Stimulated activated CD4-positive, alpha-beta T cell treated with anti-CD3 and anti-CD28 coated beads, Interleukin-2, amount 100 ng/mL, for 4 hours (primary cell): Measurements from ENCODE around the gene SRSF3.
"Not testable (repeated sequence)": the region's sequence is repeated elsewhere in the genome, so short reads cannot be mapped to it uniquely, and the experiment has no call there.

Experiments used
- DNase-seq: peaks from one replicate; pipeline ENCODE4 v3.0.0-alpha.2; 2020; ENCODE audit warnings: low read depth

Gene SRSF3

DNA sequence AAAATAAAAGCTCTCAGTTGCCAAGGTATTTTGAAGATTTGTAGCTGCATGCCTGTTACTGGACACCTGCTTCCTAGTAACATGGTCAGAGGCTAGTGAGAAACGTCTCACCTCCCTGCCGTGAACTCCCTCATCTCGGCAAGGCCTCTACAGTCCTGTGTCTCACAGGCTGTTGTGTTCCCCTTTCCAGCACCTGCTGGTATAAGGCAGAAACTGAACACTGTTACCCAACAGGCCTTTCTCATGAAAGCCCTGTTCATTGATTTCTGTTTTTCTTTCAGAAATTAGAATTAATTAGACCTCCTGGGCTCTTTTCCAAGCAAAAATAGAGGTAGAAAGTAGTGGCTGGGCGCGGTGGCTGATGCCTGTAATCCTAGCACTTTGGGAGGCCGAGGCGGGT, 17.6 kb upstream of the SRSF3 start:
- DNase-seq, result no peak

DNA sequence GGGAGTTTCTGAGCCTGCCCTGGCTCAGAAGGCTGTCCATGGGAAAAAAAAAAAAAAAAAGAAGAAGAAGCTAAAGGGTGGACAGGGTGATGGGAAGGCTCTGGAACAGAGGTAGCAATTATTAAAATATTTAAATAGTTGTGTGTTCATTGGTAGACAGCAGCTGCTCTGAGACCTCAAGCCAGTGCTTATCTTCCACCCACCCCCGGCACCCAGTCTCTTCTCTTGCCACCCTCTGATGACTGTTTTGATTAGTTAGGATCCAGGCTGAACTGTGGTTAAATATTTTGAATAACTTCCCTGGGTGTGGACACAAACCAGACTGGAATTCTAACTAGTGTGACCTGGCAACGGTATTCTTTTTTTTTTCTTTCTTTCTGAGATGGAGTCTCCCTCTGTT, 16.9 kb upstream of the SRSF3 start:
- DNase-seq, result no peak

DNA sequence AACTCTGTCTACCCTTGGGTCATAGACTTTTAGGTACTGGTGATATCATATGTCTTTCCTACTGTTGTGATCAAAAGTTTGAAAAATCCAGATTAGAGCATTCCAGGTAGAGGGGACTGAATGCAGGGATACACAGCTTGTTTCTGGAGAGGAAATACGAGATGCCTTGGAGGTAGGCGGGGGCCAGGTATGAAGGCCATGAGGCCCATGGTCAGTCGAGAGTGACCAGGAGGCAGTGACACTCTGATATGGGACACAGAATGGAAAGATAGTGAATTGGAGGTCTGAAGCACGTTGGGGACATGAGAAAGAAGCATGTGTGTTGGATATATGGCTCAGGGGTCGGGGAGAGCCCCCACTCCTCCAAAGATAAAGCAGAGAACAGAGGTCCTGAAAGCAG, 16.1 kb upstream of the SRSF3 start:
- no peak for DNase-seq

DNA sequence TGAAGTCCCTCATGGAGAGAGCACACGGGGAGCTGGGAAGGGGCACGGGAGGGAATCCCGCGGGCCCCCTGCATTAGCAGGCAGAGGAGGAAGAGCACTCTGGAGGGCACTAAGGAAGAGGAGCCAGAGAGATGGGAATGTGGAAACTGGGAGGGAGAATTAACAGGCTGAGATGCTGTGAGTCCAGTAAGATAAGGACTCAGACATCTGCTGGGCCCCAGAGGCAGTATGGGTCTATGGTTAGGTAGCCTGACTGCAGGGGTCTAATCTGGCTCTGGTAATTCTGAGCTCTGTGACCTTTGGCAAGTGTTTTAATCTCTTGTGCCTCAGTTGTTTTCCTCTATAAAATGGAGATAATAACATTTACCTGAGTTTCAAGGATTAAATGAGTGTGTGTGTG, 15.7 kb upstream of the SRSF3 start:
- DNase-seq, result no peak

DNA sequence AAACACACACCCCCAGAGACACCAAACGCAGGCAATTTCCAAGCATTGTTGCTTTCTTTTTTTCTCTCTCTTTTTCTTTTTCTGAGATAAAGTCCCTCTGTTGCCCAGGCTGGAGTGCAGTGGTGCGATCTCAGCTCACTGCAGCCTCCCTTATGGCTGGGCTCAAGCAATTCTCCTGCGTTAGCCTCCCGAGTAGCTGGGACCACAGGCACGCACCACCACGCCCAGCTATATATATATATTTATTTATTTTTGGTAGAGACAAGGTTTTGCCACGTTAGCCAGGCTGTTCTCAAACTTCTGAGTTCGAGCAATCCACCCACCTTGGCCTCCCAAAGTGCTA, 14.0 kb upstream of the SRSF3 start:
- DNase-seq, result no peak

DNA sequence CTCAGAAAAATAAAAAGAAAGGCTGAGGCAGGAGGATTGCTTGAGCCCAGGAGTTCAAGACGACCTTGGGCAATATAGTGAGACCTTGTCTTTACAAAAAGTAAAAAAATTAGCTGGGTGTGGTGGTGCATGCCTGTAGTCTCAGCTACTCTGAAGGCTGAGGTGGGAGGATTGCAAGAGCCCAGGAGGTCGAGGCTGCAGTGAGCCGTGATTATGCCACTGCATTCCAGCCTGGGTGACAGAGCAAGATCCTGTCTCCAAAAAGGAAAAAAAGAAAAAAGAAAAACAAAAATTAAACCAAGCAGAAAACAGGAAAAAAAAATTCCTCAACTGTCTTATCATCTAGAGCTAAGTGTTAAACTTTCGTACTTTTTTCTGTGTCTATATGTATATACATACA, 12.4 kb upstream of the SRSF3 start:
- DNase-seq, result no peak

DNA sequence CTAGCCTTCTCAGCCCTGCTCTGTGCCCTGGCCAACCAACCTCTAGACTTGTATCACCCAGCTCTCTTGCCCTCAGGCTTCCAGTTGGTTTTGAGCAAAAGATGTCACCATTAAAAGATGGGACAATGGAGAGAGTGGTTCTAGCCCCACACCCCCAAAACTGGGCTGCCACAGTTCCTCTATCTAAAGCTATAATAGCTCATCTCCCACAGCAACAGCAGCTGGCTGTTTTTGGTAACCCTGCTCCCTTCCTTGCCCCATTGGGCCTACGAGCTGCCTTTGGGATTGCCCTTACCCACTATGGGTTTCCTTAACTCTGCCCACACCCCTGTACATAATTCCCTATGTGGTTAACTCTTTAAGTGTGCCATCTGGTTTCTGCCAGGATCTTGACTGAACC, 7.6 kb upstream of the SRSF3 start:
- no peak for DNase-seq

DNA sequence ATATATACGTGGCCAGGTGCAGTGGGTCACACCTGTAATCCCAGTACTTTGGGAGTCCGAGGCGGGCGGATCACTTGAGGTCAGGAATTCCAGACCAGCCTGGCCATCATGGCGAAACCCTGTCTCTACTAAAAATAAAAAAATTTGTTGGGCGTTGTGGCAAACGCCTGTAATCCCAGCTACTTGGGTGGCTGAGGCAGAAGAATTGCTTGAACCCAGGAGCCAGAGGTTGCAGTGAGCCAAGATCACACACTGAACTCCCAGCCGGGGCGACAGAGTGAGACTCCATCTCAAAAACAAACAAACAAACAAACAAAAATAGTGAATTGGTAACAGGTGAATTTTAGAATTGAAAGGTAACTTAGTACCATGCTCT, 5.1 kb upstream of the SRSF3 start:
- not testable (repeated sequence) for DNase-seq

DNA sequence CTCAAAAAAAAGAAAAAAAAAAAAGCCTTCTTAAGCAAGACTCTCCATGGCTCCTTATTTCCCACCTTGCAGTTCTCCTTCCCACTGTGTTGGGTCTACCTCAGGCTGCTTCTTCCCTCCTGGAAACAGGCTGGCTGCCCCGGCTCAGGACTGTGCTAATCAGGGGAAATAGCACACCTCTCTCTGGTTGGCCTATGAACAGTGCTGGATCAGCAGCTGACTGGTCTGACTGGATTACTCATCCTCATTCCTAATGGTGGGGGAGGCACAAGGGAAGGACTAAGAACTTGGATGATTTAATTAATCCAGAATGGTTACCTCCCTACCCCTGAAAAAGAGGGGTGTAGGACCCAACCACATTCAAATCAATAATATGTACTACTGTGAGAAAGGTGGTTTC, 3.9 kb upstream of the SRSF3 start:
- no peak for DNase-seq

DNA sequence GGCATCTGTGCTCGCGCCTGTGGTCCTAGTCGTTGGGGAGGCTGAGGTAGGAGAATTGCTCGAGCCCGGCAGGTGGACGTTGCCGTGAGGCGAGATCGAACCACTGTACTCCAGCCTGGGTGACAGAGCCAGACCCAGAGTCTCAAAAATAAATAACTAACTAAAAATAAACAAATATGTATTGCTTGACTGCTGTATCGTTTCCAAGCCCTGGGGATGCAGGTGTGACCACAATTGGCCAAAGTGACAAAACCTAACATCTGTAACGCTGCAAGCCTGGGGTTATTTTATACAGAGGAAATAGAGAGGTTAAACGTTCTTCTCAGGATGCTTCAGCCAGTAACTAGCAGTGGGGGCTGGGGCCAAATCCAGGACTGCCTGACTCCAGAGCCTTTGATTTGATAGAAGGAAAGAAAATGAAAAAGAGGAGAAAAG, 1.9 kb upstream of the SRSF3 start:
- DNase-seq, result no peak

DNA sequence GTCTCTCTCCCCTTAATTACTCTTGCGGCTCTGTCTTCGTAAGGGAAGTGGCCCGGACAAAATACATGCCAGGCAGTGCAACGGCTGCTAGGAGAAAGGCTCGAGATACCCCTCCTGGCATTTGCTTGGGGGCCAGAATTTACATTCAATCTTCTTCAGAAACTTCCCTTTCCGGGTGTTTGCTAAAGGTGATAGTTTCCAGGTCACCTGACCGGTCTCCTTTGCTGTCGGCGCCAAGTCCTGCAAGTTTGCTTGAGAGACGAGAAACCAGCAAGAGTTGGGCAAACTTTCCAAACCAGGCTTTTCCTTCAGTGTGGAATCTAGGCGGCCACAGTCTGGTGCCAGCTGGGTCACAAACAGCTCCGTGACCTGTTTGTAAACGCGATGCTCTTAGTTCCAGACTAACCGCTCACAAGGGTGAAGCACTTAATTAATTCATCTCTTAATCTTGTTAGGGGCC, 563 bp upstream of the SRSF3 start:
- peak; percentile 22 for DNase-seq

DNA sequence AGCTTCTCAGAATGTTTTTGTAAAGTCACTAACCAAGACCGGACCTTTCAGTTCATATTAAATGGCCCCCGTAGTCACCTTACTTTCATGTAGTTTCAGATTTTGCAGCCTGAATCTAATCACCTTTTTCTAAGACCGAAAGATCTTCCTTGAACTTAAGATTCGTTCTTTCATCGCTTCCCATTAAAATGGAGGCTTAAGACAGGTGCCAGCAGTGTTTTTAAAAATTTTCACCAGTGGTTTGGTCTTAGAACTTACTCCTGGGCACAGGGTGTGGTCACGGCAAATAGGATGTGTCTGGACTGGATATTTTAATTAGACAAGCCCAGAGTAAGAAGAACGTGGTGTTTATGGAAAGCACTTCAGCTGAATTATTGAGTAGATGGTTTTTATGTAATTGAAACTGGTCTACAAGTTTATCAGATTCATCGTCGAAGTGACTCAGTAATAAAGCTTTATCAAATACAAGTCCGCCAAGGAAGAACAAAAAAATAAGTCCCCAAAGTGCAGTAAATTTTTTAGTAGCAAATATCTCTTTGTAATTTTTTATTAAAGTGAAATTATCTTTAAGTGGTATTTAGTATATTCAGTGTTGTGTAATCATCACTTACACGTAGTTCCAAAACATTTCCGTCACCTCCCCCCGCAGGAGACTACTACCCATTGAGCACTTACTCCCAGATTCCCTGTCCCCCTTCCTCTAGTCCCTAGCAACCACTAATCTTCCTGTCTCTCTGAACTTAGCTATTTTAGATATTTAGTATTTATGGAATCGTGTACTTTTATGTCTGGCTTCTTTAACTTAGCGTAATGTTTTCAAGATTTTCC, 868 bp downstream of the SRSF3 start:
- no peak for DNase-seq

DNA sequence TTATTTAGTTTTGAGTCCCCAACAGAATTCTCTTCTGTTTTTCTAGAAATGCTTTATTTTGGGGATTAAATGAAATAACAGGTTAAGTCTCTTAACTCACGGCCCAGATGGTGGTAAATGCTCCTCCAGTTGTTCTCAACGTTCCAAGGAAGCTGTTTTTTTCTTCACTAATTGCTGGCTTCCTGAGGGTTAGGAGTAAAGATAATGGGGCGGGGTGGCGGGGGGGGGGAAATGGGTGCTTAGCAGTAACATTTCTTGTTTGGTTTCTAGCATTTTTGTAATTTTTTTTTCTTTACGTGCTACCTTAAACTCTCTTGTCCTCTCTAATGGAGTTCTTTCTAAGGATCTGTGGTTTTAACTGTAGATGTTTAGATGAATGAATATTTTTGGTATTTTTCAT, 2.2 kb downstream of the SRSF3 start:
- DNase-seq, result no peak

DNA sequence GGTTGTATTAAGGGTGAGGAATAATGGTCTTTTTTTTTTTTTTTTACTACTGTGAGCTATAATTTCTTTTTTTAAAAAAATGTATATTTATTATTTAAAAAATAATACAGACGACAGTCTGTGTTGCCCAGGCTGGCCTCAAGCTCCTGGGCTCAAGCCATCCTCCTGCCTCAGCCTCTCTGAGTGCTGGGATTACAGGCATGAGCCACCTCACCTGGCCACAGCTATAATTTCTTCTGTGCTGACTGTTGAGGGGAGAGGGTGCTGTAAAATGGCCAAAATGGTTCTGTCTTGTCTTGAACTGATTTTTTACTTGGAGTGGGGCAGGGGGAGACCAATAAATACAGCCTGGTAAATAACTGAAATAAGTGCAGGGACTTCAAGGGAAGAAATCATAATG, 3.6 kb downstream of the SRSF3 start:
- no peak for DNase-seq

DNA sequence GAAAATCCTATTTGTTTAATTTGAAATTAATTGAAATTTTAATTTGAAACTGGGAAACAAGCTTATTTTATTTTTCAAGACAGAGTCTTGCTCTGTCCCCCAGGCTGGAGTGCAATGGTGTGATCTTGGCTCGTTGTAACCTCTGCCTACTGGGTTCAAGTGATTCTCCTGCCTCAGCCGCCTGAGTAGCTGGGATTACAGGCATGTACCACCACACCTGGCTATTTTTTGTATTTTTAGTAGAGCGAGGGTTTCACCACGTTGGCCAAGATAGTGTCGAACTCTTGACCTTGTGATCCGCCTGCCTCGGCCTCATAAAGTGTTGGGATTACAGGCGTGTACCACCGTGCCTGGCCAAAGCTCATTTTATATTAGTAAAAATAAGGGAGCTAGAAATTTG, 4.2 kb downstream of the SRSF3 start:
- no peak for DNase-seq

DNA sequence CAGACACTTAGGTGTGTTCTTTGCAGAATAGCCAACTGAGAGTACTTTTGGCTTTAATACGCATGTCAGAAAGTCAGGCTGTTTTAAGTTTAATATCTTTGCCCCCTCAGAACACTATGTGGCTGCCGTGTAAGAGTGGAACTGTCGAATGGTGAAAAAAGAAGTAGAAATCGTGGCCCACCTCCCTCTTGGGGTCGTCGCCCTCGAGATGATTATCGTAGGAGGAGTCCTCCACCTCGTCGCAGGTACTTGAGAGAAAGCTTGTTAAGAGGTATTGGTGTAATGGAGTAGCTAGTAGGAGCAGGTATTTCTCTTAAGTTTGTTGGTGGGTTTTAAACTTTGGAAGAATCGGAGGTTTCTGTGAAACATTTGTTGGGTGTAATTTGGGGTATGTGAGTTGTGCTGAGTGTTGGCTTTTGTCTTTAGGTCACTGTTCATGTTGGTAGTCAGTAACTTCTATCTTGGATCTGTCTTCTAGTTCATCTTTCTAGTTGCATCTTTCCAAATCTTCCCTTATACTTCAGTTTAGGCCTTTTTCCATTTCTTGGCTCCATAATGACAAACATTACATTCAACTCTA, 4.7 kb downstream of the SRSF3 start:
- DNase-seq, result no peak

DNA sequence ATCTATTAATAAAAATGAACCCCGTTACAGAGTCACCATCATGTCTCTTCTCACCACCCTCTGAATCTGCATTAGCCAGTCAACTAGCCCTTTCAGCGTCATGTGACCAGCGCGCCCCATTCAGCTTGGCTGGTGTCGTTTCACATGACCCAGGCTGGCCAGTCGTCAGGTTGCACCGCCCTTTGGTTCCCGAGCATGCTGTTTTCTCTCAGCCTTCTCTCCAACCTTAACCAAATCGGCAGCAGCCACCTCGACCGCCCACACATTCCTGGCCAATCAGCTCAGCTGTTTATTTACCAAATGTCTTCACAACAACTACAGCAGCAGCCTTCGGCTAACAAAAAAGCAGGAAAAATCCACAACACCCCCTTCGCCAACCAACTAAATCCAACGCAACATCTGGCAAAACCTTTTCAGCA, 5.6 kb downstream of the SRSF3 start:
- peak; percentile 28 for DNase-seq

DNA sequence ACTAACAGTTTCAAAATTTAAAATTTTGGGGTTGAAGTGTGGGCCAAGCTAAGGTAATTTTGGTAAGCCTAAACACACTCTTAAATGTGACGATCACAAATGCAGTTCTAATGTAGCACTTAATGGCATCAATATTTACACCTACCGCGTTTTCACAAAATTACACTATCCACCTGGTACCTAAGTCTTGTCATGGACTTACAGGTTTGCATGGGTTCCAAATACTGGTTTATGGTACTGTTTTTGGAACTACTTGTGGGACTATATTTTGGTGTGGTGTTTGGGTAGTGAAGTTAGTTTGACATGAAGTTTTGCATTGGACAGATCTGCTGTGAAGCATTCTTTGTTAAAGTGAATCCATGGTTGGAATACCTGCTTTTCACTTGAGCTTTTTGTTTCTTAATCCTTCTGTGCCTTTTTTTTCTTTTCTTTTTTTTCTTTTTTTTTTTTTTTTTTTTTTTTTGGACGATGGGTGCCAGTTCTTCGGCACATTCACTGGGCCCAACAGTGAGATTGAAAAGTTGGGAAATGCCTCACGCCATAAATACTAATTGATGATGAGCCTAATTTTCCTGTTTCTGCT, 6.5 kb downstream of the SRSF3 start:
- no peak for DNase-seq

DNA sequence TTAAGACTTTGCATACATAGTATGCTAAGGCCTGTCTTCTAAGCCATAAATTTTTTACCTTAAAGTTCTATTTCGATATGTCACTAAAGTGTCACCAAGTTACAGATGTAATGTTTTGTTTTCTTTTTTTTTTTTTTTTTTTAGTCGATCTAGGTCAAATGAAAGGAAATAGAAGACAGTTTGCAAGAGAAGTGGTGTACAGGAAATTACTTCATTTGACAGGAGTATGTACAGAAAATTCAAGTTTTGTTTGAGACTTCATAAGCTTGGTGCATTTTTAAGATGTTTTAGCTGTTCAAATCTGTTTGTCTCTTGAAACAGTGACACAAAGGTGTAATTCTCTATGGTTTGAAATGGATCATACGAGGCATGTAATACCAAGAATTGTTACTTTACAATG, 7.7 kb downstream of the SRSF3 start:
- DNase-seq, result not testable (repeated sequence)

DNA sequence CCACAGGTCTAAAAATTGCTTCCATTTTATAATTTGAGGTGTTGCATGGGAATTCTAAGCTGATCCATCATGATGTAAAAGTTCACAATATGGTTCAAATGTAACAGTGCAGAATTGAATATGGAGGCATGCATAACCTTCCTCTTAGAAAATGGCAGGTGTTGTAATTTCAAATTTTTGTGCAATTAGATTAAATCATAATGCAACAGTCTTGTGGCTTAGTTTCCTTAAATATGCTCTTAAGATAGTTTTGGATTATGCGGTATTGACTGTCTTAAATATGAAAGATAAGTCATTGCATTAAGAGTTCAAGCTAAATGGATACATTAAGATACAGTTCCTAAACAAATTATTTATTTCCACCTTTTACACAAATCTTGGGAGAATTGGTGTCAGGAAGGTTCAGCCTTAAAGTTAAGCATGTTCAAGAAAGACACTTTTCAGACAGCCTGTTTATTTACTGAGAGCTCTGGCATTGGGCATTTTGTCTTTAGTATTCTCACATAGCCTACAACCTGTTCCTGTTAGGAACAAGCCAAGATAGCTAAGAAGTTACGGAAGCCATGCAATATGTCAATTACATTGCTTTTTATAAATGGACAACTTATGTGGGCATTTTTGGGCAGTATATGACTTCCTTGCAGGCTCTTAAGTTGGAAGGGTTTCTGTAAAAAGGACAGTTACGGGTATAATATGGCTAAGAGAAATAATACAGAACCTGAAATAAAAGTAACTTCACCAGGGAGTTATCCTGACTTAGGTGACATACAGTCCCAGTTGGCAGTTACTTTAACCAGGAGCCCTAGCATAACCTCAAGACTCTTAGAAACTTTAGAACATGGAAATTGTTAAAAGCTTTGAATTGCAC, 9.3 kb downstream of the SRSF3 start:
- no peak for DNase-seq

DNA sequence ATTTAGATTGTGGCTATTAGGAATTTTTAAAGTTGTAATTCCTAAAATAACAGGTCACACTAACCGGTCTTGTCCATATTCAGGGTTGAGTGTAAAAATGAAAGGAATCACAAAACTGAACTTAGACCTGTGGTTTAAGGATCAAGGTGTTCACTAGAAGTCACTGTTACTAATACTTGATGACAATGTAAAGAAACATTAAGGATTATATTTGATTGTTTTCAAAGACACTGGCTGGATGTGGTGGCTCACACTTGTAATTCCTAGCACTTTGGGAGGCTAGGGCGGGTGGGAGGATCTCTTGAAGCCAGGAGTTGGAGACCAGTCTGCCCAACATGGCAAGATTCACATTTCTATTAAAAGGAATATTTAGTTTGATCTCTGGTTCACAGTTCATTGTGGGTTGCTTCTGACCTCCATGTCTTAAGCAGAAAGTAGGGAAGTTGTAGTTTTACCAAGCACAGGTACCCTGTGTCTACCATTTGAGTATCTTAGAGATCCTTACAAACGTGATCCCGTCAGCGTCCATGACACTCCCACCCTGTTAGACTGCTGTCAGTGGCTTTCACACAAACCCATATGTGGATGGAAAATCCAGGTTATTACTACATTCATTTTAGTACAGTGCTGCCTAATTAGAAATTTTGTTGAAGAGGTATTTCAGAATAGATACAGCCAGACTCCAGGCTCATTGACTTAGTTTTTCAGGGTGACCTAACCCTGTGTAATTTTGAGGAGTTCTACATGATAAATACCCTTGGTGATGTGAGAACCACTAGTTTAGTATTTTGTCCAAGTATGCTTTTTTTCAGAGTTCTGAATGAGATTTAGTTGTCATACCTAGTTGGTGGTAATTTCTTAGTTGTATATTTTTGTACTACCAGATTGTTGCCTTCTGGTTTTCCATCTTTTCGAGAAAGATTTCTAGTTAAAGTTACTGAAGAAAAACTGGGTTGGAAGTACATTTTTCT, 10.2 kb downstream of the SRSF3 start:
- DNase-seq, result no peak
